Measurements from ENCODE around the gene EPHA6. TPM values are rescaled to one million over a fixed set of nuclear protein-coding genes. Genes with fewer than 3 reads are reported as not detected.

EPHA6 gene
- total RNA-seq, 2 donors from 2014 or later, result 0.52 to 2.0 TPM

GRCh38 chr3:97037294-97037943 is 223.0 kb downstream of the EPHA6 start:
- Histone ChIP-seq H3K4me3 (no peak overlapping the region), H3K36me3 (replicated peaks in 1 of 2; ENCODE audit: insufficient read depth in 1 of 2, low read depth in 2 of 2) (no peaks in the 10 kb centered on the region), H3K9me3 (no peaks in the 10 kb centered on the region), H3K27ac (no peak overlapping the region), H3K27me3 (no peaks in the 10 kb centered on the region), H3K4me1 (no peaks in the 10 kb centered on the region)
- no peak for ATAC-seq
- intact Hi-C loops (cut with DNase I), result no loop called here
- DNase-seq, result no peak
- WGBS, 2 donors, result 84 to 88% methylated on average over 3 of the region's 3 CpGs
- TF ChIP-seq POLR2A (IDR thresholded peaks at IDR 0.05) (no peak), CTCF (IDR thresholded peaks at IDR 0.05) (no peak)

GRCh38 chr3:97043411-97043810 is 229.0 kb downstream of the EPHA6 start:
- Histone ChIP-seq H3K27ac (no peak overlapping the region), H3K4me3 (no peak overlapping the region), H3K27me3 (no peaks in the 10 kb centered on the region), H3K4me1 (no peaks in the 10 kb centered on the region), H3K9me3 (no peaks in the 10 kb centered on the region), H3K36me3 (replicated peaks in 1 of 2; ENCODE audit: insufficient read depth in 1 of 2, low read depth in 2 of 2) (no peaks in the 10 kb centered on the region)
- TF ChIP-seq CTCF (IDR thresholded peaks at IDR 0.05) (no peak), POLR2A (IDR thresholded peaks at IDR 0.05) (no peak)
- intact Hi-C loops (cut with DNase I), result no loop called here
- DNase-seq (no peak), ATAC-seq (no peak)
- WGBS, 2 donors, result 62 to 64% methylated on average over 2 of the region's 2 CpGs

GRCh38 chr3:97057365-97057764 is 243.0 kb downstream of the EPHA6 start:
- ATAC-seq (no peak), DNase-seq (no peak)
- no peak for TF ChIP-seq CTCF (IDR thresholded peaks at IDR 0.05)
- TF ChIP-seq POLR2A (IDR thresholded peaks at IDR 0.05), result no peak
- WGBS, 2 donors, result 65 to 77% methylated on average over 3 of the region's 3 CpGs
- no peak overlapping the region for H3K27ac ChIP-seq
- intact Hi-C loops (cut with DNase I), result no loop called here
- H3K4me1 ChIP-seq, result no peaks in the 10 kb centered on the region
- no peaks in the 10 kb centered on the region for H3K36me3 ChIP-seq (replicated peaks in 1 of 2; ENCODE audit: insufficient read depth in 1 of 2, low read depth in 2 of 2)
- no peak overlapping the region for H3K4me3 ChIP-seq
- no peaks in the 10 kb centered on the region for H3K9me3 ChIP-seq
- no peaks in the 10 kb centered on the region for H3K27me3 ChIP-seq

GRCh38 chr3:97059168-97059567 is 244.8 kb downstream of the EPHA6 start:
- no peaks in the 10 kb centered on the region for H3K4me1 ChIP-seq
- no peaks in the 10 kb centered on the region for H3K27me3 ChIP-seq
- H3K4me3 ChIP-seq, result no peak overlapping the region
- no peak overlapping the region for H3K27ac ChIP-seq
- WGBS, 2 donors, result 55 to 59% methylated on average over 1 of the region's 1 CpG
- TF ChIP-seq POLR2A (IDR thresholded peaks at IDR 0.05) (no peak), CTCF (IDR thresholded peaks at IDR 0.05) (no peak)
- H3K36me3 ChIP-seq (replicated peaks in 1 of 2; ENCODE audit: insufficient read depth in 1 of 2, low read depth in 2 of 2), result no peaks in the 10 kb centered on the region
- no peaks in the 10 kb centered on the region for H3K9me3 ChIP-seq
- DNase-seq, result no peak
- intact Hi-C loops (cut with DNase I), result no loop called here
- no peak for ATAC-seq

GRCh38 chr3:97066531-97066930 is 252.1 kb downstream of the EPHA6 start:
- Histone ChIP-seq H3K27ac (no peak overlapping the region), H3K27me3 (no peaks in the 10 kb centered on the region), H3K9me3 (no peaks in the 10 kb centered on the region), H3K4me3 (no peak overlapping the region), H3K4me1 (no peaks in the 10 kb centered on the region), H3K36me3 (replicated peaks in 1 of 2; ENCODE audit: insufficient read depth in 1 of 2, low read depth in 2 of 2) (no peaks in the 10 kb centered on the region)
- intact Hi-C loops (cut with DNase I), result no loop called here
- TF ChIP-seq POLR2A (IDR thresholded peaks at IDR 0.05) (no peak), CTCF (IDR thresholded peaks at IDR 0.05) (no peak)
- 32 to 48% methylated on average over 1 of the region's 1 CpG for WGBS, 2 donors
- no peak for ATAC-seq
- no peak for DNase-seq
